ENCODE measurements around the gene ASB15. TPM values are rescaled to one million over a fixed set of nuclear protein-coding genes. Genes with fewer than 3 reads are reported as not detected.

ASB15 gene
- total and polyA plus RNA-seq, 2 of the 8 experiments (the other 6 are each of a cell fraction or from before 2014, with no cell fraction given), result not detected

- TF ChIP-seq JUN (IDR thresholded peaks at IDR 0.05; ENCODE audit: low read depth, low read length), result no peak
Observed at GRCh38 chr7:123628829-123629228, 27.2 kb downstream of the ASB15 start (continued).
